AG20443 (cell line): Measurements from ENCODE around the gene MT1E.
"Not testable (repeated sequence)": the region's sequence is repeated elsewhere in the genome, so short reads cannot be mapped to it uniquely, and the experiment has no call there.

ENCODE experiments used
- DNase-seq: peaks from one replicate; pipeline ENCODE4 v3.0.0; 2012; ENCODE audit warnings: low spot score, mixed read lengths

MT1E gene

DNA sequence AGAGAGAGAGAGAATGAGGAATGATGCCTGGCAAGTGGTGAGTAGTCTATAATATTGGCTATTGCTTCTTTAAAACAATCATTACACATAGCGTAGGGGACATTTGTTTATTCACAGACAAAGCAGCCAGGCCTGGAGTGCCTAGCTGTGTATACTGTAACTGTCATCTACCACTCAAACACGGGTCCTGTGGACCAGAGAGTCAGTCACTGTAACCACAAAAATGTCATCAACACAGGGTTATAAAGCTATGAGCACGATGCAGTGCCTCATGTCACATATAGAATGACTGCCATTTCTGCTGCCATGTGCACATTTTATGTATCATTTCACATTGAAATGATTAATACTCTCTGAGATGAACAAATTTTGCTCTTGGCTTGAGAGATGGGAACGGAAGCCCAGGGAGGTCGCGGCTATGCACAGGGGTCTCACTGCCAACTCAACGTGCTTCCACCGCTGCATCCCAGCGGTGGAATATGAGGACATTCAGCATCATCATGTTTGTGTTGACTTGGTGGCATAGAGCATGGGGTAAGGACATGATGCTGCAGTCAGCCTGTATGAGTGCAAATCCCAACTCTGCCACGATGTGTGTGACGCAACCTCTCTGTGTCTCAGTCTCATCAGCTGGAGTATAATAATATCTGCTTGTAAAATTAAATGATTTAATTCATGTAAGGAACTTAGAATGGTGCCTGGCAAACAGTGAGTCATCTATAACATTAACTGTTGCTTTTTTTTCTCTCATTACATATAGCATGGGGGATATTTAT is 47.4 kb downstream of the MT1E start:
- no peak for DNase-seq

DNA sequence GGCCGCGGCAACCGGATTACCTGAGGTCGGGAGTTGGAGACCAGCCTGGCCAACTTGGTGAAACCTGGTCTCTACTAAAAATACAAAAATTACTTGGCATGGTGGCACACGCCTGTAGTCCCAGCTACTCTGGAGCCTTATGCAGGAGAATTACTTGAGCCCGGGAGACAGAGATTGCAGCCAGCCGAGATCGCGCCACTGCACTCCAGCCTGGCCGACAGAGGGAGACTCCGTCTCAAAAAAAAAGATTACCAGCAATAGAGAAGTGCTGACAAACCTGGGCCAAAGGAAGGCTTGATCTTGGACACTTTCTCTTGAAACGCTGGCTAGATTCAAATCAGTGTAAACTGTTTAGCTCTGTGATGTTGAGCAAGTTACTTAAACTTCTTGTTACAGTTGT is 48.3 kb downstream of the MT1E start:
- no peak for DNase-seq

GRCh38 chr16:56674570-56674969 is 49.0 kb downstream of the MT1E start:
- not testable (repeated sequence) for DNase-seq

GRCh38 chr16:56675685-56676210 is 50.2 kb downstream of the MT1E start:
- DNase-seq, result no peak
